Measurements from ENCODE around the gene BDH2. TPM values are rescaled to one million over a fixed set of nuclear protein-coding genes. Genes with fewer than 3 reads are reported as not detected.

Gene BDH2
- polyA plus RNA-seq, 1 donor from 2014 or later, result 12.9 TPM

GRCh38 chr4:103108542-103108941 is 8.9 kb upstream of the BDH2 start:
- Histone ChIP-seq H3K9ac (ENCODE audit: low read length) (no peak overlapping the region), H3K36me3 (ENCODE audit: insufficient read depth, low read length) (no peaks in the 10 kb centered on the region)

GRCh38 chr4:103105558-103106356 is 6.1 kb upstream of the BDH2 start:
- H3K4me3 ChIP-seq (ENCODE audit: low read length), result no peak overlapping the region
- no peak overlapping the region for H3K27ac ChIP-seq (ENCODE audit: low read length)
- H3K9me2 ChIP-seq (ENCODE audit: insufficient read depth, low read length), result no peaks in the 10 kb centered on the region
- H3K36me3 ChIP-seq (ENCODE audit: insufficient read depth, low read length), result no peaks in the 10 kb centered on the region
- H4K20me1 ChIP-seq (ENCODE audit: insufficient read depth), result no peaks in the 10 kb centered on the region
- H2AFZ ChIP-seq (ENCODE audit: low read depth, low read length), result no peak overlapping the region
- no peaks in the 10 kb centered on the region for H3K79me2 ChIP-seq (replicated peaks; ENCODE audit: insufficient read depth, low read length)
- no peak overlapping the region for H3K9ac ChIP-seq (ENCODE audit: low read length)
- no peaks in the 10 kb centered on the region for H3F3A ChIP-seq (ENCODE audit: insufficient read depth, low read length, poor library complexity, severe bottlenecking)
- H3K27me3 ChIP-seq (ENCODE audit: insufficient read depth, low read depth, low read length), result no peaks in the 10 kb centered on the region
- no peak overlapping the region for H3K4me2 ChIP-seq (ENCODE audit: low read length)
- H3K9me3 ChIP-seq (ENCODE audit: low read length), result no peaks in the 10 kb centered on the region
- no peak for TF ChIP-seq REST (IDR thresholded peaks at IDR 0.05; ENCODE audit: borderline replicate concordance)
- TF ChIP-seq TAF1 (IDR thresholded peaks at IDR 0.05; ENCODE audit: low read depth), result no peak
- TF ChIP-seq RAD21 (conservative IDR thresholded peaks at IDR 0.05), result no peak
- no peak for TF ChIP-seq POLR2AphosphoS5 (IDR thresholded peaks at IDR 0.05)
- no peak for TF ChIP-seq EZH2 (IDR thresholded peaks at IDR 0.05; ENCODE audit: borderline replicate concordance, insufficient read depth, low read length, poor library complexity, severe bottlenecking)

More at GRCh38 chr4:103108542-103108941, 8.9 kb upstream of the BDH2 start:
- Histone ChIP-seq H3K9me3 (ENCODE audit: low read length) (no peaks in the 10 kb centered on the region), H3K4me2 (ENCODE audit: low read length) (no peak overlapping the region), H3K79me2 (replicated peaks; ENCODE audit: insufficient read depth, low read length) (no peaks in the 10 kb centered on the region), H3K4me3 (ENCODE audit: low read length) (no peak overlapping the region), H3K27ac (ENCODE audit: low read length) (no peak overlapping the region), H2AFZ (ENCODE audit: low read depth, low read length) (no peak overlapping the region), H3F3A (ENCODE audit: insufficient read depth, low read length, poor library complexity, severe bottlenecking) (no peaks in the 10 kb centered on the region), H4K20me1 (ENCODE audit: insufficient read depth) (no peaks in the 10 kb centered on the region), H3K27me3 (ENCODE audit: insufficient read depth, low read depth, low read length) (no peaks in the 10 kb centered on the region), H3K9me2 (ENCODE audit: insufficient read depth, low read length) (no peaks in the 10 kb centered on the region)
- TF ChIP-seq TAF1 (IDR thresholded peaks at IDR 0.05; ENCODE audit: low read depth) (no peak), MXI1 (conservative IDR thresholded peaks at IDR 0.05; ENCODE audit: poor library complexity, severe bottlenecking) (no peak), RAD21 (conservative IDR thresholded peaks at IDR 0.05) (no peak), CTCF (IDR thresholded peaks at IDR 0.05; ENCODE audit: poor library complexity, severe bottlenecking) (no peak), POLR2AphosphoS5 (IDR thresholded peaks at IDR 0.05) (no peak), EP300 (conservative IDR thresholded peaks at IDR 0.05; ENCODE audit: poor library complexity, severe bottlenecking) (no peak), REST (IDR thresholded peaks at IDR 0.05; ENCODE audit: borderline replicate concordance) (no peak), SMC3 (conservative IDR thresholded peaks at IDR 0.05; ENCODE audit: poor library complexity) (no peak), EZH2 (IDR thresholded peaks at IDR 0.05; ENCODE audit: borderline replicate concordance, insufficient read depth, low read length, poor library complexity, severe bottlenecking) (no peak)
